ENCODE data around the gene MYH2.

GRCh38 chr17:10558049-10558448 is 8.6 kb upstream of the MYH2 start:
- TF ChIP-seq CTCF (IDR thresholded peaks at IDR 0.05; ENCODE audit: low read depth, low read length) (no peak), EZH2phosphoT487 (IDR thresholded peaks at IDR 0.05; ENCODE audit: low read depth) (no peak)
